ELR (cell line): ENCODE measurements around the gene SELENOO.

Experiments
- DNase-seq: peaks from one replicate; pipeline ENCODE4 v3.0.0-alpha.2; 2015; ENCODE audit warnings: low read depth

The SELENOO gene

DNA sequence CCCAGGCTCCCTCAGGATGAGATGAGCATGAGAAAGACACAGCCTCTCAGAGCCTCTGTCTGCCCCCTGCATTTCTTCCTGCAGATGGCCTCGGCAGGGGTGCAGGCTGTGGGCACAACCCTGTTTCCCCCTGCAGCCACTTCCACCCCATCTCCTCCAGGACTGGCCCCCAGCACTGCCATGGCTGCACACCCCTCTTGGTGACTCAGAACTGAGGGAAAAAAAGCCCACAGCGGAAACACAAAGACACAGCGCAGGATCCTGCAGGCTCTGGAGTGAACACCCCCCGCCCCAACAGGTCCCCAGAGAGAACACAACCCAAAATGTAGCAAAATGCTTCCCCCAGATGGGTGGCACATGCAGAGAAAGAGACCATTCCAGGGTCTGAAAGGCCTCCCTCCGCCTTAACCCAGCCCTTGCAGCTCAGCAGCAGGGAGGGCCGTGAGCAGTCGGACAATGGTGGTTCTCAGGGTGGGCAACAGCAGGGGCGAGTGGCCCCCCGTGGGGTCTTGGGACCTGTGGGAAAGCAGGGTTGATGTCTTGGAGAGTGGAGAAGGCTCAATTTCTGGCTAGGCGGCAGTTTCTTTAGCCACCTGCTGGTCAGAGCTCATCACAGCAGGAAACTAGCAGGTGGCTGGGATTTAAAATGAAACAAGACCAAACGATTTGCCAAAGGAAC is 36.1 kb downstream of the SELENOO start:
- peak; percentile 44 for DNase-seq

DNA sequence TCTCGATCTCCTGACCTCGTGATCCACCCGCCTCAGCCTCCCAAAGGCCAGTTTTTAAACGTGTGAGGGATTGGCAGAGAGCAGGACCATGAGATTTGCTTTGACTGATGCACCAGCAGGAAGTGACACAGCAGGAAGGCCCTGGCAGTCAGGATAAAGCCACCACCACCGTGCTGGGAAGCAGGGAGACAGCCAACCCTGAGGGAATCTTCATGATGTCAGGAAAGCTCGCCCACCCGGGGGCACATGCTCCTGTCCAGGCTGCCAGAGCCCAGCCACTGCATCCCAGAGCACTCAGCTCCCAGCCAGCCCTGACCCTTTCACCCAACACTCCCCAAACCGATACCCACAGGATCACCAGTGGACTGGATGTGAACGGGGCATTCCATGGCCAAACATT is 37.9 kb downstream of the SELENOO start:
- DNase-seq = peak; percentile 37

DNA sequence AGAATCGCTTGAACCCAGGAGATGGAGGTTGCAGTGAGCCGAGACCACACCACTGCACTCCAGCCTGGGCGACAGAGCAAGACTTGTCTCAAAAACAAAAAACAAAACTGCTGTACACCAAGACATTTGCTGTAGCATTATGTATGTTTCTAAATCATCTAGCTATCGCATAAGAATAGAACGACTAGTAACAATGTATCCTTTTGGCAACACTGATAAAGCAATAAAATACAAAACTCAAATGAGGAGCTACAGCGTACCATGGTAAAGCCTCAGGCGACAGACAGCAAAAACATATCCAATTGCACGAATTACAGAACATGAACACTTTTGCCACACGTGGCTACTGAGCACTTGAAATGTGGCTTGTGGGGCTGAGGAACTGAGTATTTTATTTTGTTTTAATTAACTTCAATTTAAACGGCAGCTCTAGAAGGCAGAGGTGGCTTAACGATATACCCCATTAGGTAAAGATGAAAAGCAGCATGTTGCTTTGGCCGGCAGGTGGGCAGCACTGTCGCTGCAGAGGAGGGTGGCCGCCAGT is 41.7 kb downstream of the SELENOO start:
- DNase-seq = no peak

DNA sequence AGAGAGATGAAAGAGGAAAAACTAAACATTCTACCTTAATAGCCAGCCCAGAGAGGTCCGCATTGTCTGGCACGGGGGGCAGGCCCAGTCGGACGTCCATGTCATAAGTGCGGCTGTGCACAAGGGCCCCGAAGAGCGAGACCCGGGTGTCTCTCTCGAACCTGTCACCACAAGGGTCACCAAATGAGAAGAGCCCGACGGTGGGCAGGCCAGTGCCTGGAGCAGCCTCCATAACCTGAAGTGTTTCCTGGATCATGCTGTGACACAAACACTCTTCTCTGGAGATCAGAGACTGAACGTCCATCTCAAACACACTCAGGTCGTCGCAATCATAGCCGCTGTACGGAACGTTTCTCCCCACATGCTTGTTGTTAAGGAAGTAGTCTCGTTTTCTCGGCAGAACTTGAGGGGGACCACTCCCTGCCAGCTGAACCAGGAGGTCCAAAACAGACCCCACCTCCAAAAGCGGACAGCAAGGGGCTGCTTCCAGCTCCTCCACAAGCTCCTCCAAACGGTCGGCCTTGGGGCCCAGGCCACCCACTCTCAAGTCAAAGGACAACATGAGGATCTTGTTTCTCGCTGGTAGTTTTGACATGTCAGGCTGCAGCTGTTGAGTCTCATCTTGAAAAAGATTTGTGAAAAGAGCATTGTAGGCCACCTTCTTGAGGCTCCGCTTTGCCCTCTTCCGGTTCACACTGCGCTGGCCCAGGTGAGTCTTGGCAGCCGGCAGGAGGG is 43.0 kb downstream of the SELENOO start:
- no peak for DNase-seq

DNA sequence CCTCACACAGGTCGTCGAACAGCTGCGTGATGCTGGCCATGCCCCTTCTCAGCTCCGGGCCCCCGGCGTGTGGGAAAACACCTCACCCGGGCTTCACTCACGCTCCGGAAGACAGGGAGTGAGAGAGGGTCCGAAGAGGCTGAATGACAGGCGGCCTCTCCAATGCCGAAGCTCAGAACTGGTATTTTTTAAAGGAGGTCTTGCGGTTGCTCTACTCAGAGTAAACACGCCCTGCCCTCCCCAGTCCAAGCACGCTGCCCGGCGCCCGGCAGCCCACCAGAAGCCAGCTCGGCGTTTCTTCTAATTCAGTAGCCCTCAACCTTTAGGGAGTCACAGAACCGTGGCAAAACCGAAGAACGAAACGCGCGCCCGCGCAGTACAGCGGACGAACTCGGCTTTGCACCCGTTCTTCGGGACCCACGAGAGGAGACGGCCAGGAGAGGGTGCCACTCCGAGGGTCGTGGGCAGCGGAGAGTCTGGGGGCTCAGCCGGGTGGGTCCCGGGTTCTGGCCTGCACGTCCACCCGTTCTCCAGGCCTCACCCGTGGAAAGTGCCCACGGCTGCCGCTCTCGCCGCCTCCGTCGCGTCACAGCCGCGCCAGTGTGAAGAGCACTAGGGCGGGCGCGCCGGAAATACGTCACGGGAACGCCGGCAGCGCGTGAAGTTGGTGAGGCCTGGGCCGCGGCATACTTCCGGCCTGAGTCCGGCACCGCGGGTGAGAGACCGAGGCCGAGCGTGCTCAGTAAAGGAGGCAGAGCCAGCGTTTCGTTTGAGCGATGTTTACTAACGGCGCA is 43.8 kb downstream of the SELENOO start, which contains the start of gene TUBGCP6:
Gene TUBGCP6, minus strand, starts transcription at position 604 of the 794 bp plus-strand sequence. Its CDS starts 564 bp downstream, at position 40.
- DNase-seq = peak; percentile 95

DNA sequence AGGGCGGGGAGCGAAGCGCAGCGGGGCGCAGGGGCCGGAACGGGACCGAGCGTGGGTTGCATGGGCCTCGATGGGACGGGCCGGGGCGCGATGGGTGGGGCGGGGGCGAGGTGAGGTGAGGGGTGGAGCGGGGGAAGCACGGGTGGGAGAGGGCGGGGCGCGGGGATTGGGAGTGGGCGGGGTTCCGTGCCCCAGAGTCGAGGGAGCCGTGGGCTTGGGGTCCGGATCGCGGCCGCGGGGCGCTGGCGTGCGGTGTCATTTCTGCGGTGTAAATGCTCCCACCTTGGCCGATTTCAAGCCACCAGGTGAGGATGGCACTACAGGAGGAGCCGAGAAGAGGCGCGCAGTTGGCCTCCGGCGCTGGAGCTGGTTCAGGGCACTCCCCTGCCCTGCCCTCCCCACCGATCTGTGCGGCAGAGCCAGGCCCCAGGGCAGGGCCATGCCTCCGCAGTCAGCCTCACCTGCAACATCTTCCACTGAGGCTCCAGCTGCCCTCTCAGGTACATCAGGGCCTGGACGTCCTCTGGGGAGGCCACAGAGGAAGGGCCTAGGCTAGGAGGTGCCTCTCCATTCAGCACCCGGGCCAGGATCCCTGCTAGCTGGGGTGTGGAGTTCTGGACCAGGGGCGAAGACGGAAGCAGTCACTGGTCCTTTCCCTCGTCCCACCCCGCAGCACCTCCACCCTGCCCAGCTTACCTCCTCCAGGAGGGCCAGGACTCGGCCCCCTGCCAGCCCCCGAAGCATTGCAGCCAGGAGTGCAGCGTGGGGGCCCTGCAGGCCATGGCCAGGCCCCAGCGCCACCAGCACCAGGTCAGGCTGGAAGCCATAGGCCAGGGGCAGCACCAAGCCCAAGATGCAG is 44.6 kb downstream of the SELENOO start:
- no peak for DNase-seq

DNA sequence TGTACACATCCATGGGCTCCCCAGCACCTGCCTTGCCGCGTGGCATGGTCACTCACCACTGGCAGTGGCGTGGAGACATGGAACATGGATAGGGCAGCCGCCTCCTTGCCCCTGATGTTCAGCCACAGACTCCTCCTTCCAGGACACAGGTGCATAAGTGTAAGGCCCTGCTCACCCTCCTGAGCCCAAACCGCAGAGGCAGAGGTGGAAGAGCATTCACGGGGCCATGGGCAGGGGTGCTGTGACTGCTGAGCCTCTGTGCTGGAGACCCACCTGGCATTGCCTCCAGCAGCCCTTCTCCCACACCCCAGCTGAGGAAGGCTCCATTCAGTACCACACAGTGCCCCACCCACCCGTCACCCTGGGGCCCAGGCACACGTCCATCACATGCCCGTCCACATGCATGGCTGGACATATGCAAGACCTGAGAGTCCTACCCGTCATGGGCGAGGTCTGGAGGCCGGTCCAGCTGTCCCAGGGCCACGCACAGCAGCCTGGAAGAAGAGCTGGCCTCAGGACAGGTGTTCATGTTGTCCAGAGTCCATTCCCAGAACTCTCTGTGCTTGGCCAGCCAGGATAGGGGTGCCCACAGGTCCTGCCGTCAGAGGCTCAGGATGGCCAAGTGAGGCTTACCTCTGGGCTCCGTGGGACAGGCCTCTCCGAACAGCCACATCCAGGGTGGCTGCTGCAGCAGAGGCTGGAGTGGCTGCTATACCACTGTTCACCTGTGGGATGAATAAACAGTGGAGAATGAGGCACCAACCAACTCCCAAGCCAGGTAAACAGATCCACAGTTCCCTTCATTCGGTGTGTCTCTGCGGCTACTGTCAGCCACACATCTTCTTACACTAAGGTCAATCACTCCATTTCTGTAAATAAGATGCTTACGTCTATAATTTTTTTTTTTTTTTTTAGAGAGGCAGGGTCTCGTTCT is 45.7 kb downstream of the SELENOO start:
- peak; percentile 30 for DNase-seq

DNA sequence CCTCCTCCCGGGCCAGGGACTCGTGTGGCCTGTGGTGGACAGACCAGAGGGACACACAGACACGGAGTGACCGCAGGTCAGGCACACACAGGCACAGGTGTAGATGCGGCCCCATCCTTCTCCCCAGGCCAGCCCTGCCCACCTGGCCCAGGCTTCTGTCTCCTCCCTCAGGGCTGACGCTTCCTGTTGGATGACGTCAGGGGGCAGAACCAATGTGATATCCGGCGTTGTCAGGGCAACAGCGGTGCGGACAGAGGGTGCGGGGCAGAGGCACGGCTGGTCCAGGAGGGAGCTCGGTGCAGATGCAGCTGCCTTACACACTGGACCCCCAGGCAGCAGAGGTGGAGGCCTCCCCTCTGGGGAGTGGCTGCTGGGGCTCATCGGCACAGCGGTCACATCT is 46.9 kb downstream of the SELENOO start:
- DNase-seq = peak; percentile 75

DNA sequence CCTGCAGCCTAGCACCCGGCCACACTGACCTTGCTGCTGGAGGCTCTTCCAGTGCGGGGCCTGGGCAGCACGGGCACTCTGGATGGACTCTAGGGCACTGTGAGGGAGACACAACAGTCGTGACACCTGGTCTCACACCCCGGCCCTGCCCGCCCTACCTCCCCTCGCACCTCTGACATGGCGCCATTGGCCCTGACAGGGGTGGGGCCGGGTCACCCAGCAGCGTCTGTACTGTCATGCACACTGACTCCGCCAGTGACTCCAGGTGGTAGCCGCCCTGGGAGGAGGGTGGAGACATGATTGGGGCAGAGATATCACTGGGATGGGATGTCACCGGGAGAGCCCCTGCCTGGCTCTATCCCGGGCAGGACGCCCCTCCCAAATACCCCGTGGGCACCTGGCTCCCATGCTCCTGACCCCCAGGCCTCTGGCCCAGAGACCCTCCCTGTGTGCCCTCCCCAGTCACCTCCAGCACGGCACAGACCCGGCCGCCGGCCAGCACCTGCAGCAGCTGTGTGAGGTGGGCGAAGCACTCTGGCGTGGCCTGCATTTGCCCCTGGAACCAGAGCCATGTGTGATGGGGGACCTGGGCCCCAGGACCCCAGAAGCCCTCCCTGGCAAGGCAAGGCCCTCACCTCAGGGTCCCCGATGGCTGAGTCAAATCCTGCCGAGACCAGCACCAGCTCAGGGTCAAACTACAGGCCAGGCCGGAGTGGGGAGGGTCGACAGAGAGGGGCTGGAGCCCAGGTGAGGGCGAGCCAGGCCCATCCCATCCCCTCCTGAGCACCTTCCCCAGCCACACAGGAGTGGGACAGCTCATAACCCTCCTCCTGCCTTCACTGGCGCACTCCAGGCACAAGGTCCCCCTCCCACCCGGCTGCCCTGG is 47.6 kb downstream of the SELENOO start:
- no peak for DNase-seq

DNA sequence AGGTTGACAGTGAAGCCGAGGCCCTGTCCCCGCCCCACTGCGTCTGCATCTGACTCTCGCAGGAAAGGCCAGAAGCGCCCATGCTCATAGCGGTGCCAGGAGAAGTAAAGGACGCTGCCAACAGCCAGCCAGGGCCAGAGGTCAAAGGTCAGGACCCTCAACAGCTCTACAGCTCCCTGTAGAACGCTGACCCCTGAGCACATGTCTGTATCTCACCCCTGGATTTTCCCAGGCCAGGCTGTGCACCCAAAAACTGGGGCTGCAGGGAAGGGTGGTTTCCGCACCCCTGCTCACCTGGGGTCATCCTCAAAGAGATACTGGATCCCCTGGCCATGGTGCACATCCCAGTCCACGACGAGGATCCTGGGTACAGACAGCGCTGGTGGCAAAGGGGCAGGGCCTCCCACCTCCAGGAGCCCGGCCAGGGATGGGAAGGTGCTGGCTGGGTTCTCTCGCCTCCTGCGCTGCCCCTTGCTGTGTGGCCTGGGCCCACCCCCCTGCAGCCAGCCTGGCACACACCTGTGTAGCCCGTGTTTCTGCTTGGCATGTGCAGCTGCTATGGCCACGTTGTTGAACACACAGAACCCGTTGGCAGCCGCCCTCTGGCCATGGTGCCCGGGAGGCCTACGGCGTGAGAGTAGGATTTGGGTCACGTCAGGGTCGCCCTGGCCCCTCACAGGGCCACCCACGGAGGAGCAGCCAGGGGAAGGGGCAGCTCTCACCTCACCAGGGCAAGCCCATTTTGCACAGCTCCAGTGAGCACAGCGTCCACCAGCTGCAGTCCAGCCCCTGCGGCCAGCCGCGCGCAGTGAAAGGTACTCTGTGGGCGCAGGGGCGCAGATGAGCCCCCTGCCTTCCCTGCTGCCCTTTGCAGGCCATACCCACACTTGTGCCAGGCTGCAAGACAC is 48.8 kb downstream of the SELENOO start:
- DNase-seq = no peak

DNA sequence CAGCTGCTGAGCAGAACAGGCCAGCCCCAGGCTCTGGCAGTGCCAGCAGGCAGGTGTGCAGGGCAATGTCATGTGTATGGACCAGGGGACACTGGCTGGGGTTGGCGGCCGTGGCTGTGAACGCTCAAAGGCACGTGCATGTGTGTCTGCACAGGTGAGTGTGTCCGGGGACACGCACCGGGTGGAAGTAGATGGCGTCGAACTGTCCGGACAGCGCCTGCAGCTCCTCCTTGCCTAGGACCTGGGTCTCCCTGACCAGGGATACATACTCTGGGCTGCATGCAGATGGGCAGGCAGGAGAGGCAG is 49.4 kb downstream of the SELENOO start:
- DNase-seq = no peak

DNA sequence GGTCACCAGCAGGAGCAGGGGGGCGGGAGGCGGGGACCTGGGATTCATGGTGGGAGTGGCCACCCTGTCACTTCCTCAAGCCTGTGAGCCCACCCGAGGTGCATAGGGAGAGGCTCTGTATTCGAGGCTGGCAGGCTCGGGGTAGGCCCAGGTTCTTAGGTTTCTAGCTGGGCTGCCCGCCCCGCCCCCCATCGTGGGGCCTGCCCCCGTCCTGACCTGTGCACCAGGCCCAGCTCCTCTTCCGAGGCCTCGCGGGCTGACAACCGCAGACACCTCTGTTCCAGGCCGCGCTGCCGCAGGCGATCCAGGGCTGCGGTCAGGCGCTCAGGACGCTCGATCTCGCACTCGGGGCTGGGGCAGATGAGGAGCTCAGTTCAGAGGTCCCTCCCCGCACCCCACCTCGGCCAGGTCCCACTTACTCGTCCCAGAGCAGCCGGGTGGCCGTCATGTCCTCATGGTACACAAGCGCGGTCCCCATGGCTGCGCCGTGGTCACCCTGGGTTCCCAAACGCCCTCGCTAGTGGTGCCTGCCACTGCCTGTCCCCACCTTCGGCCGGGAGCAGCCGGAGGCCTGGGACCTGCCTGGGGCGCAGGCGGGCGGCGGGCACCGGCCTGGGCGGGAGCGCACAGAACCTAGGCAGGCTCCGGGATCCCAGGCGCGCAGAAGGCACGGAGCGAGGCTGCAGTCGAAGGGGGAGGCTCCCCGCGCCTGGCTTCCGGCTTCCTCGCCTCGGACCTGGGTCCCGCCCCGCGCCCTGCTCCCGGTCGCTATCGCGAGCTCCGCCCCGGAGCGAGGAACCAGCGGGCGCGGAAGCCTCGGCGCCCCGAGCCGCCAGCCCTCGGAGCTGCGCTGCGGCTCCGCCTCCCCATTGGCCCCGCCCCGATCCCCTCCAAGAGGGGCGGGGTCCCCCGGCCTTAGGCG is 50.0 kb downstream of the SELENOO start, which contains the start of gene HDAC10:
Gene HDAC10, minus strand, starts transcription at position 711 of the 922 bp plus-strand sequence. Its CDS starts 233 bp downstream, at position 478.
- peak; percentile 87 for DNase-seq

DNA sequence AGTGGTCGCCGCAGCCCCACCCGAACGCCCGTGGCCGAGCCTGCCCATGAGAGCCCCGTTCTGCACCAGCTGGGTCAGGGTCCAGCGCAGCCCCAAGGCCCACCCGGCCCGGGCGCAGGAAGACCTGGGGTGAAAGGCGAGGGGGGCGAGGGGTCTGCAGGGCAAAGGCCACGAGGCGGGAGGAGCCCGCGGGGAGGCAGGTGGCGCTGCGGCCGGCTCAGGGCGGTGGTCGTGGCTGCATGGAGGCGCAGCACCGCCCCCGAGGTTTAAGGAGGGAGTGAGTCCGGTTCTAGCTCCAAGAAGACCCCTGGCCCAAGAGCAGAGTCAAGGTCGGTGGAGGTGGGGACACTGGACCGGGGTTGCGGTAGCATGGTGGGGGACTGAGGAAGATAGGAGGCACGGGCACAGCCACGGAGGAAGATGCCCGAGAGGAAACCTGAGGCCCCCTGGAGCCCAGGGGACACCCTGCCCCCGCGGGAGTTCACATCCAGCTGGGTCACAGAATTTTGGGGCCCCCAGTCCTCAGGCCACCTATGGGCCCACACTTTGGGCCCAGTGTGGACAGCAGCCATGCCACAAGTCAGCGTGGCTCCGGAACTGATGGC is 50.8 kb downstream of the SELENOO start:
- no peak for DNase-seq

DNA sequence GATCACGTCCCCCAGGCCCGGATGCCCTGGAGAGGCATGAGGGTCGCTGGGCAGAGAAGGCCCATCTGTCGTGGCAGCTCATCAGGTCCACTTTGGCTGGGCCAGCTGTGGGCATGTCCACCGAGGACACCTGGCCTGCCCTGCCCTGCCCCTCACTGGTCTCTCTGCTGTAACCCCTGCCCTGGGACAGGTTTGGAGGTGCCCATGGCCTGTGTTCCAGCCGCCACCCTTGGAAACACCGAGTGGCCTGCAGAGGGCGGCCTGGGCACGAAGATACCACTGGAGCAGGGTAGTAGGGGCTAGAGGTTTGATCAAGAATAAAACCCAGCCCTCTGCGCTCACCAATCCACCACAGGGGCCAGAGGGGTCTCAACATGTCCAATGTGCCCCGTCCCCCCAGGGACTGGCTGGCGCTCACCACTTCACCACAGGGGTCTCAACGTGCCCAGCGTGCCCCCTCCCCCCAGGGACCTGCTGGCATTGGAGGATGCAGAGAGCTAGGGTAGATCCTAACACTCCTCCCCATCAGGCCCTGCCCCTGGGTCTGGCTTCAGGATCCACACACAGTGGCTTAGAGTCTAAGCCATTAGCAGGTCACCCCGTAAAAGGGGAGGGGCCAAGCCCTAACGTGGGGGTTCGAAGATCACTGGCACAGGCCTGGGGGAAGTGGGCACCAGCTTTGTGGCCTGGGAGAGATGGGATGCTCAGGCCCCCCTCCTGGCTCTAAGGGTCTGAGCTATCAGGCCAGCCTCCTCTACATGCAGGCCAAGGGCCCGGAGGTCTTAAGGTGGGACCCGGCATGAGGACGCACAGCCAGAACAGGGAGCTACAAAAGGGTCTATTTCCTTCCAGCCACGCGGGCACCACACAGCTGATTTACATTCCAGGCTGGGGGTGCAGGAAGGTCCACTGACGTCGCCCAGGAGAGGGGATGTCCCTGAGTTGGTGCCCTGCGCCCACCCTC is 51.6 kb downstream of the SELENOO start:
- peak; percentile 76 for DNase-seq
